Parathyroid adenoma (tissue), 2 donors: Measurements from ENCODE around the gene ACAP3.

Experiments
- H2AFZ ChIP-seq: fragments of 300-600 bp; sonication (generic); one replicate; pipeline ENCODE4 v1.7.0; 2017; ENCODE audit warnings: antibody characterized with exemption, mild to moderate bottlenecking
- H3K27ac ChIP-seq: fragments of 300-600 bp; sonication (generic); one replicate; pipeline ENCODE4 v1.7.0; 2017
- H3K27me3 ChIP-seq: fragments of 300-600 bp; sonication (generic); one replicate; pipeline ENCODE4 v1.7.0; 2017; ENCODE audit warnings: low read length; ENCODE audit not compliant: control insufficient read depth, insufficient read depth
- H3K36me3 ChIP-seq: fragments of 300-600 bp; sonication (generic); one replicate; pipeline ENCODE4 v1.7.0; 2017; ENCODE audit warnings: low read length; ENCODE audit not compliant: control insufficient read depth, insufficient read depth
- H3K4me1 ChIP-seq: fragments of 300-600 bp; sonication (generic); one replicate; pipeline ENCODE4 v1.7.0; 2017; ENCODE audit warnings: control low read depth
- H3K4me2 ChIP-seq: fragments of 300-600 bp; sonication (generic); one replicate; pipeline ENCODE4 v1.7.0; 2017; ENCODE audit warnings: low read length
- H3K4me3 ChIP-seq: fragments of 300-600 bp; sonication (generic); one replicate; pipeline ENCODE4 v1.7.0; 2017; ENCODE audit warnings: low read depth, low read length
- H3K79me2 ChIP-seq: fragments of 300-600 bp; sonication (generic); one replicate; pipeline ENCODE4 v1.7.0; 2017; ENCODE audit warnings: control low read depth
- H3K9ac ChIP-seq: fragments of 300-600 bp; sonication (generic); one replicate; pipeline ENCODE4 v1.7.0; 2017; ENCODE audit warnings: mild to moderate bottlenecking
- H3K9me3 ChIP-seq: fragments of 300-600 bp; sonication (generic); one replicate; pipeline ENCODE4 v1.7.0; 2017; ENCODE audit warnings: low read length; ENCODE audit not compliant: control insufficient read depth
- CTCF ChIP-seq: fragments of 300-600 bp; sonication (generic); IDR thresholded peaks from one replicate; pipeline ENCODE4 v1.7.0; 2017; ENCODE audit warnings: antibody characterized with exemption, mild to moderate bottlenecking
- donor health status: primary hyperparathyroidism.

Gene ACAP3

GRCh38 chr1:1354271-1355247 lies 46.8 kb upstream of the ACAP3 start:
- no peak overlapping the region for H3K4me2 ChIP-seq
- H3K27ac ChIP-seq, result no peak overlapping the region
- no peaks in the 10 kb centered on the region for H3K4me1 ChIP-seq
- H3K4me3 ChIP-seq, result no peak overlapping the region
- H2AFZ ChIP-seq, result no peak overlapping the region
- no peaks in the 10 kb centered on the region for H3K36me3 ChIP-seq
- no peaks in the 10 kb centered on the region for H3K79me2 ChIP-seq
- H3K9ac ChIP-seq, result no peak overlapping the region
- no peaks in the 10 kb centered on the region for H3K27me3 ChIP-seq
- no peak for TF ChIP-seq CTCF
- H3K9me3 ChIP-seq, result no peaks in the 10 kb centered on the region

- H2AFZ ChIP-seq, result no peak overlapping the region
- no peak overlapping the region for H3K4me2 ChIP-seq
- no peaks in the 10 kb centered on the region for H3K79me2 ChIP-seq
- H3K27ac ChIP-seq, result no peak overlapping the region
- H3K9ac ChIP-seq, result no peak overlapping the region
- H3K4me1 ChIP-seq, result no peaks in the 10 kb centered on the region
- H3K36me3 ChIP-seq, result no peaks in the 10 kb centered on the region
- no peaks in the 10 kb centered on the region for H3K9me3 ChIP-seq
- H3K4me3 ChIP-seq, result no peak overlapping the region
- TF ChIP-seq CTCF, result no peak
- no peaks in the 10 kb centered on the region for H3K27me3 ChIP-seq
These were observed 45.8 kb upstream of the ACAP3 start for GRCh38 chr1:1353389-1354151.

- Histone ChIP-seq H3K27me3 (no peaks in the 10 kb centered on the region), H3K36me3 (no peaks in the 10 kb centered on the region), H3K9me3 (no peaks in the 10 kb centered on the region), H3K4me2 (no peak overlapping the region), H3K4me1 (no peaks in the 10 kb centered on the region), H3K27ac (no peak overlapping the region), H3K4me3 (no peak overlapping the region), H3K9ac (no peak overlapping the region), H3K79me2 (no peaks in the 10 kb centered on the region), H2AFZ (no peak overlapping the region)
- TF ChIP-seq CTCF, result no peak
These were observed 45.2 kb upstream of the ACAP3 start for GRCh38 chr1:1352786-1353388.

- H3K4me2 ChIP-seq, result no peak overlapping the region
- no peaks in the 10 kb centered on the region for H3K27me3 ChIP-seq
- H3K9me3 ChIP-seq, result no peaks in the 10 kb centered on the region
- H3K79me2 ChIP-seq, result peaks cover 6% of the 10 kb centered on the region
- H3K4me1 ChIP-seq, result no peaks in the 10 kb centered on the region
- H3K36me3 ChIP-seq, result no peaks in the 10 kb centered on the region
- H3K27ac ChIP-seq, result no peak overlapping the region
- no peak overlapping the region for H2AFZ ChIP-seq
- TF ChIP-seq CTCF, result no peak
- H3K4me3 ChIP-seq, result peak overlapping the region; percentile 5
- H3K9ac ChIP-seq, result no peak overlapping the region
These were observed 44.0 kb upstream of the ACAP3 start for GRCh38 chr1:1351511-1352427.
